ENCODE data around the gene NCDN.

Gene NCDN

GRCh38 chr1:35555601-35556477, 1.8 kb upstream of the NCDN start:
- DNase-seq: no peak

DNA sequence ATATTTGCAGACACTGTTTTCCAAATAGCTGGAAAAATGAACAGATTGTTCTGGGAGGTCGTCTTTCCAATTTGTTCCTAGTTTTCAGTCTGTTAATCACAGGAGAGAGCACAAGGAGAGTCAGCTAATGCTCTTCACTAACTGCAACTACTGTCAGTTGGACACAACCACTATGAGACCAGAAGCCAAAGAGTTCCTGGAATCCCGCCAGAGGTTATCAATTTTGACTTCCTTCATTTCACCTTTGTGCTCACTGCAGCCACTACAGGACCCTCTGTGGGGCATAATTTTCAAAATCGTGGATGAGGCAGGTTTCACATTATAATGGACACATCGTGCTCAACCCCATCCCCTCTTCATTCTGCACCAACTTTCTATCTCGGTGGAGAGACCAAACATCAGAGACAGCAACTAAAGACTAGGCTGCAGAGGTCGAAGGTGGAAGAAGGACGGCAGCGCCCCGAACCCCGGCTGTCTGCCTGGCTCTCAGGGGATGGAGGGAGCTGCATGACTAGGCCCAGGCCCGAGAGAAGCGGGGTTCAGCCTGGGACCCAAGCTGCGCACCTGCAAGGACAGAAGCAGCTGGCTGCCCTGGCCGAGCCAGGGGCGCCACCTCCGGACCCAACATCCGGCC, 998 bp upstream of the NCDN start:
- DNase-seq: no peak

DNA sequence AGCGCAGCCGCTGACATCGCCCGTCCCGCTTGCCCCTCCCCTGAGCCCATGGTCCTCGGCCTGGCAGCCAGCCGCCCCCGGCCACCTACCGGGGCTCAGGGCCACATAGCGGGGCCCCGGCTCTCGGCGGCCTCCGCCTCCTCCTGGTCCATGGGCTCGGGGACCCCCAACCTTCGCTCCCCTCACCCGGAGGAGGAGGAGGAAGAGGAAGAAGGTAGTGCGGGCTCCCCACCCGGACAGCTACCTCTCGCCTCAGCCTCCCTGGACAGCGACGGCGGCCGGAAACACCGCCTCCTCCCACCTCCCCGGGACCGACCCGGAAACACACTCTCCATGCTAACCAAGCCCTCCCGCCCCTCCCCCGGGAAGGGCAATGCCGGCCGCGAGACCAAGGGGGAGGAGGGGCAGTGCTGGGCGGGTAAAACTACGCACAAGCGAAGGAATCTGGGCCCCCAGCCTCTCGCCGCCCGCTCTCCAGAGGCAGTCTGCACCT, 435 bp upstream of the NCDN start, which contains the start of gene KIAA0319L:
TSS of gene KIAA0319L (minus strand) at position 286 of the 493 bp plus-strand sequence. CDS start 2,912 bp downstream, outside the sequence.
- no peak for DNase-seq

- no peak for DNase-seq
These were observed 1.0 kb downstream of the NCDN start for GRCh38 chr1:35558374-35559316.

DNA sequence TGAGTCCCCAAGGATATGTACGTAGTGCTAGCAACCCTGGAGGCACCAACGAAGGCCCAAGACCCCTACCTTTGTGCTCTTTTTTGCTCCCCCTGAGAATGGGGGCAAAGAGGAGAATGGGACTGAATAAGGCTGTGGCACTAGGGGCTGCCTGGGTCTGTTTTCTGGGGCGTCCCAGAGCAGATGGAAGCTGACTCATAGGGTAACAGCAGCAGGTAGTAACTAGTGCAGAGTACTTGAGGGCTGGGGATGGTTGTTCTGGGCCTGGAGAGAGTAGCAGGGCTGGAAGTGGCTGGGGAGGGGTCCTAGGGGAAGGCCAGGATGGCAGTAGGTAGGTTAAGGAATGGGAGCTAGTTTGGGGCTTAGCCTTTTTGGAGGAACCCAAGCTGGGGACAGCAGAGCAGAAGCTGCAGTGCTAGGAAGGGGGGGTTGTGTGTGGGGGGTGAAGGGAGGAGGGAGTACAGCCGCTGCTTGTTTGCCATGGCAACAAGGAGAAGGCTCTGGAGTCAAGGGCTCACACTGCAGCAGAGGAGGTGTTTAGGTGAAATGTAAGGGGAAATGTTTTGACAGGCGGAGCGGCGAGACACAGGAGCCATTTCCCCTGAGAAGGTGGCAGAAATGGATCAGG, 1.8 kb downstream of the NCDN start:
- DNase-seq: peak; percentile 43

- DNase-seq: no peak
These were observed 2.9 kb downstream of the NCDN start for GRCh38 chr1:35560256-35561225.

DNA sequence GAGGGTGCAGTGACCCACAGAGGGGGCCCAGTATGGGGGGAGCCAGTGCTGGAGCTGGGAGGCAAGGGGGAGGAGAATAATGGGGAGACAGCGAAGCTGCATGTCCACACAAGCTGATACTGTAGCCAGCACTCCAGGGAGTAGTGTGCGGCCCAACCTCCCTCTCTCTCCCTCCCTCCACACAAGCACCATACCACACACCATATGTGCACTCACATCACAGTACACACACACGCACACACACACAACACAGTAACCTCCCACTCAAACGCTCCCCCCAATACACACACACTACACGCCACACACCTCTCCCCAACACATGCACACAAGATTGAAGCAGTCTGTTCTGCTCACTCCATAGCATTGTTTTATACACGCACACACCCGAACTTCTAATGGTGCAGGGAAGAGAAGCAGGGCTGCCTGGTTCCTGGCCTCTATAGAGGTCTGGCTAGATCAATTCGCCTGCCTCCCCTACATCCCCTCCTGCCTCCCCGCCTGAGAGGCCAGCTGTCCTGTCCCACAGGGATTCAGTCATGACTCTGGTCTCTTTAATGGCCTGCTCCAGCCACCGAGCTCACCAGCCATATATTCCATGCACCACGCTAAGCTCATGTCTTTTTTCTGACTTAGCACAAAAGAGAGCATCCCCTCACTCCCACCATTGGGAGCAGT, 3.8 kb downstream of the NCDN start:
- DNase-seq: no peak

GRCh38 chr1:35561972-35562680, 4.5 kb downstream of the NCDN start:
- no peak for DNase-seq

DNA sequence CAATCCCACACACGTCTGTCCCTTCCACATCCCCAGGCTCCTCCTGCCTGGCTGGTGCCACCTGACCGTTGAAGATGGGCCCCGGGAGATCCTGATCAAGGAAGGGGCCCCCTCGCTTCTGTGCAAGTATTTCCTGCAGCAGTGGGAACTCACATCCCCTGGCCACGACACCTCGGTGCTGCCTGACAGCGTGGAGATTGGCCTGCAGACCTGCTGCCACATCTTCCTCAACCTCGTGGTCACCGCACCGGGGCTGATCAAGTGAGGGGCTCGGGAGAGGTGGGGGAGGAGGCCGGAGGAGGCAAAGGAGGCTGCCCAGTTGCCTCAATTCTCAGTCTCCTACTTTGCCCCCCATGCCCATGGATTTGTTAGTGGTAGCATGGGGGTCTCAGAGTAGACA, 5.6 kb downstream of the NCDN start:
- DNase-seq: no peak

- peak; percentile 81 for DNase-seq
These were observed 6.7 kb downstream of the NCDN start for GRCh38 chr1:35564037-35564883.

DNA sequence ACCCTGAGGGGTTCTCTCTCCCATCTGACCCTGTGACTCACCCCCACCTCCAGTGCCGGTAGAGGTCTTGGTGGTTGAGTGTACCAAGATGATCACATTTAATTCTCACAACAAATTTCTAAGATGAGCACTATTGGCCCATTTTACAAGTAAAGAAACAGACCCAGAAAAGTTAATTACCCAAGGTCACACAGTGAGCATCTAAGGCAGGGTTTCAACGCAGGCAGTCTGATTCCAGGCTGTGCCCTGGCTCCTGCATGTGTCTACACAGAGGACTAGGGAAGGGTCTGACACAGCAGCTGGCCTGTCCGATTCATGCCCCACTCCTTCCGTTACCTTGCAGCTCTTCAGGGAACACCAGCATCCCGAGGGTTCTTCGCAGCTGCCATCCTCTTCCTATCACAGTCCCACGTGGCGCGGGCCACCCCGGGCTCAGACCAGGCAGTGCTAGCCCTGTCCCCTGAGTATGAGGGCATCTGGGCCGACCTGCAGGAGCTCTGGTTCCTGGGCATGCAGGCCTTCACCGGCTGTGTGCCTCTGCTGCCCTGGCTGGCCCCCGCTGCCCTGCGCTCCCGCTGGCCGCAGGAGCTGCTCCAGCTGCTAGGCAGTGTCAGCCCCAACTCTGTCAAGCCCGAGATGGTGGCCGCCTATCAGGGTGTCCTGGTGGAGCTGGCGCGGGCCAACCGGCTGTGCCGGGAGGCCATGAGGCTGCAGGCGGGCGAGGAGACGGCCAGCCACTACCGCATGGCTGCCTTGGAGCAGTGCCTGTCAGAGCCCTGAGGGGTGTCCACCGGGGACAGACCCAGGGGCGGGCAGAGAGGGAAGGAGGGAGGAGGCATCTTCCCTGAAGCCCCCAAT, 7.5 kb downstream of the NCDN start:
- no peak for DNase-seq

DNA sequence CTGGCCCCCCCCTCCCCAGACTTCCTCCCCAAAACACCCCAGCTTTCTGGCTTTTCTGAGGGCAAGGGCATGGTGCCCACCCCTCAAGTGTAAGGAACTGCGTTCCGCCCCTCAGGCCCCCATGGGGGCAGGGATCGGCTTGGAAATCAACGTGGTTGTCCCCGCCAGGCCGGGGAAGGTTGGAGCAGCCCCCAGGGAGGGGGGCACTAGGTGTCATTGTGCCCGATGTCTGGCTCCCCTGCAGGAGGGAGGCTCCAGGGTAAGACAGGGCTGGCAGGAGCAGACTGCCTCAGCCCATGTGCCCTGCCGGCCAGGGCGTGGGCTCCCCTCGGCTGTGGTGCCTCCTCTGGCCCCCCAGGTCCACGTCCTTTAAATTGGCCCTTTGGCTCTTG, 8.1 kb downstream of the NCDN start:
- DNase-seq: no peak

GRCh38 chr1:35567947-35568558, 10.5 kb downstream of the NCDN start:
- DNase-seq: no peak

GRCh38 chr1:35568975-35569395, 11.4 kb downstream of the NCDN start:
- DNase-seq: peak; percentile 73

DNA sequence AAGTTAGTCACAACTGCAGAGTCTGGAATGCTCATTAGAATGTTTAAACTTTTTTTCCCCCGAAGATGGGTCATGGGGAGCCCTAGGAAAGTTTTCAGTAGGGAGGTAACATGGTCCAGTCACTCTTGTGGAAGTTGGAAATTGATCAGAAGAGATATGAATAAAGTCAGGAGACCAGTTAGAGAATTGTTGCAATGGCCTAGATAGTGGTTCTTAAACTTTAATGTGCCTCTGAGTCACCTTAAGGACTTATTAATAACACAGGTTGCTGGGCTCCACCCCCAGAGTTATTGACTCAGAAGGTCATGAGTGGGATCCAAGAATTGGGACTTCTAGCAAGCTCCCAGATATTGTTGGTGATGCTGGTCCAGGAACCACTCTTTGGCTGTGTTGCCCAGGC, 12.3 kb downstream of the NCDN start:
- no peak for DNase-seq

- no peak for DNase-seq
These were observed 13.1 kb downstream of the NCDN start for GRCh38 chr1:35570589-35571137.

DNA sequence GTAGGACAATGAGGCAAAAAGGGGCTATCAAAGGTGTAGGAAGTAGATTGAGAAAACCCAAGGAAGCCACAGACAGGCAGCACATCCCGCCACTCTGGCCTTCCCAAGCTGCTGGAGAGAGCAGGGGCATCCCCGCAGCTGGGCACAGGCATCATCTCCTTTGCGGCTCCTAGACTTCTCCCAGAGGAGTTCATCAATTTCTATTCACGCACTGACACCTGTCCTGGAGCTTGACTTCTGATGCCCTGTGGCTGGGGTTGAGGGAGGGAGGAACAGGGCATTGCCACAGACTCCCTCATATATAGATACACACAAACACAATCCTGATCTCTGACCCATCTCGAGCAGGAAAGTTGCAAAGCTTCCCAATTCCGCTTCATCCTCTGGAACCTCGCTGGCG, 13.7 kb downstream of the NCDN start:
- DNase-seq: no peak

Data from CD4-positive, alpha-beta T cell treated with Interleukin-12 subunit alpha and Interleukin-12 subunit beta, for 1 hour (primary cell).